PC-3 (cell line): ENCODE measurements around the gene KDSR. TPM values are rescaled to one million over a fixed set of nuclear protein-coding genes. Genes with fewer than 3 reads are reported as not detected.

ENCODE experiments used
- ATAC-seq: fragments of 200-7000 bp; cut with Tn5 transposase; 2 replicates; pipeline ENCODE4 v1.9.1; 2020; ENCODE audit warnings: mild to moderate bottlenecking, moderate library complexity
- BruUV-seq: library from RNA; stranded (reverse); fragments of 400-500 nt; replicated peaks from 2 replicates; lab custom pipeline; 2021; lab: Mats Ljungman, UMichigan
- CTCF ChIA-PET: fragments of 300-600 bp; sonication (Branson Sonifier 250); formaldehyde crosslinking; loops from one replicate; lab custom pipeline; 2022; ENCODE audit warnings: antibody characterized with exemption; lab: Charles Lee
- POLR2A ChIA-PET: fragments of 300-600 bp; sonication (Branson Sonifier 250); formaldehyde crosslinking; loops from one replicate; lab custom pipeline; 2022; ENCODE audit warnings: antibody characterized with exemption; ENCODE audit not compliant: unreplicated experiment; lab: Charles Lee
- DNase-seq: peaks from one replicate; pipeline ENCODE4 v3.0.0-alpha.2; 2015
- H2AFZ ChIP-seq: fragments of 300-600 bp; sonication (generic); 2 replicates; pipeline ENCODE4 v1.6.0; 2016; ENCODE audit warnings: antibody characterized with exemption, low read length
- H3F3A ChIP-seq: fragments of 300-600 bp; sonication (generic); one replicate; pipeline ENCODE4 v1.6.0; 2017; ENCODE audit warnings: antibody characterized with exemption, low read length, control low read depth, mild to moderate bottlenecking; ENCODE audit not compliant: unreplicated experiment
- H3K27ac ChIP-seq: fragments of 300-600 bp; sonication (generic); 2 replicates; pipeline ENCODE4 v1.5.1; 2016; ENCODE audit warnings: mild to moderate bottlenecking, low read length
- H3K27me3 ChIP-seq: fragments of 300-600 bp; sonication (generic); 2 replicates; pipeline ENCODE4 v1.6.1; 2016; ENCODE audit warnings: low read length, mixed read lengths
- H3K36me3 ChIP-seq: fragments of 300-600 bp; sonication (generic); 2 replicates; pipeline ENCODE4 v1.6.1; 2016; ENCODE audit warnings: low read depth, mixed run types, low read length, mixed read lengths
- H3K4me1 ChIP-seq: fragments of 300-600 bp; sonication (generic); 2 replicates; pipeline ENCODE4 v1.5.1; 2016; ENCODE audit warnings: low read length; ENCODE audit not compliant: insufficient read depth
- H3K4me2 ChIP-seq: fragments of 300-600 bp; sonication (generic); 2 replicates; pipeline ENCODE4 v1.6.0; 2016; ENCODE audit warnings: low read length
- H3K4me3 ChIP-seq: fragments of 300-600 bp; sonication (generic); 2 replicates; pipeline ENCODE4 v1.5.1; 2016; ENCODE audit warnings: mild to moderate bottlenecking, low read length, mixed read lengths
- H3K79me2 ChIP-seq: fragments of 300-600 bp; sonication (generic); 2 replicates; pipeline ENCODE4 v1.6.1; 2017; ENCODE audit warnings: low read length, mixed read lengths
- H3K9ac ChIP-seq: fragments of 300-600 bp; sonication (generic); 2 replicates; pipeline ENCODE4 v1.6.0; 2016; ENCODE audit warnings: mild to moderate bottlenecking, low read length
- H3K9me2 ChIP-seq: fragments of 300-600 bp; sonication (generic); replicated peaks from 2 replicates; pipeline ENCODE4 v1.6.1; 2016; ENCODE audit warnings: mixed run types, low read length, mixed read lengths
- H3K9me3 ChIP-seq: fragments of 300-600 bp; sonication (generic); 2 replicates; pipeline ENCODE4 v1.6.1; 2016; ENCODE audit warnings: low read length, mixed read lengths
- H4K20me1 ChIP-seq: fragments of 300-600 bp; sonication (generic); 2 replicates; pipeline ENCODE4 v1.6.1; 2016; ENCODE audit warnings: low read length, mixed read lengths
- CTCF ChIP-seq: fragments of 300-600 bp; sonication (generic); conservative IDR thresholded peaks from 2 replicates; pipeline ENCODE4 v1.5.1; 2017; ENCODE audit warnings: antibody characterized with exemption, low read depth, mild to moderate bottlenecking, low read length
- EZH2 ChIP-seq: fragments of 300-600 bp; sonication (generic); IDR thresholded peaks from one replicate; pipeline ENCODE4 v1.6.1; 2017; ENCODE audit warnings: antibody characterized with exemption, mild to moderate bottlenecking, low read length; ENCODE audit not compliant: unreplicated experiment
- EZH2phosphoT487 ChIP-seq: fragments of 300-600 bp; sonication (generic); IDR thresholded peaks from 2 replicates; pipeline ENCODE4 v1.6.1; 2018; ENCODE audit warnings: mild to moderate bottlenecking, antibody characterized with exemption, low read length, borderline replicate concordance
- intact Hi-C: fragments of 100-400 bp; cut with micrococcal nuclease; formaldehyde crosslinking; loops from 2 replicates; pipeline ENCODE4 v1.9.0; 2023
- total RNA-seq: library from RNA; depleted of rRNA; stranded (reverse); fragments of >200 nt; gene quantifications from 2 replicates; pipeline ENCODE4 v1.2.3, GENCODE V29; 2014

The KDSR gene
- total RNA-seq, 1 experiment from 2014 or later = 16.1 TPM

DNA sequence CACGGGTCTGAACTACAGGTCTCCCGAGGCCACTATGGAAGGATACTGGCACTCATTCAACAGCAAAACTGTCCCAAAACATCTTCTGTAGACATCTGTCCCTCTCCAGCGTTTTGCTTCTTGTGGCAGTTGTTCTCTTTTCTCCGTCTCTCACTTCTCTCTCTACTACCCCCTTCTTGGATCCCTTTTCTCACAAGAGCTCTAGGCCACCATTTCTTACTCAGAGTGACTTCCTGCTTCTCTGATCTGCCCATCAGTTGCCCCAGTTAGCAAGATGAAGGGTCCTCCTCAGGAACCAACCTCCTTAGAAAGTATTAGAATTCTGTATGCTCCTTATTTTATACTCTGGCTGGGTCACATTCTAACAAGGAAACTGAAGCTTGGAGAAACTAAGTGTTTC is 80.1 kb downstream of the KDSR start:
- Histone ChIP-seq H3K4me3 (no peak overlapping the region), H3K9me2 (no peaks in the 10 kb centered on the region), H2AFZ (no peak overlapping the region), H3K27ac (no peak overlapping the region), H3K4me1 (no peaks in the 10 kb centered on the region), H3K27me3 (peaks cover 28% of the 10 kb centered on the region; the same call in 1 of the 2 replicates), H3K79me2 (no peaks in the 10 kb centered on the region), H3K9ac (no peak overlapping the region), H3K4me2 (no peak overlapping the region), H3K9me3 (no peaks in the 10 kb centered on the region), H3K36me3 (no peaks in the 10 kb centered on the region), H3F3A (no peaks in the 10 kb centered on the region), H4K20me1 (no peaks in the 10 kb centered on the region)
- intact Hi-C loops = no loop called here
- no peak for DNase-seq
- CTCF ChIA-PET = no interaction called here
- BruUV-seq = no TSS peak
- POLR2A ChIA-PET = interaction anchor here (0.6 kb wide), 1 partner anchor 169 kb away, joined by 9 read pairs; no protein-coding TSS in a partner anchor
- ATAC-seq = no peak
- TF ChIP-seq EZH2phosphoT487 (no peak), EZH2 (no peak), CTCF (no peak)

DNA sequence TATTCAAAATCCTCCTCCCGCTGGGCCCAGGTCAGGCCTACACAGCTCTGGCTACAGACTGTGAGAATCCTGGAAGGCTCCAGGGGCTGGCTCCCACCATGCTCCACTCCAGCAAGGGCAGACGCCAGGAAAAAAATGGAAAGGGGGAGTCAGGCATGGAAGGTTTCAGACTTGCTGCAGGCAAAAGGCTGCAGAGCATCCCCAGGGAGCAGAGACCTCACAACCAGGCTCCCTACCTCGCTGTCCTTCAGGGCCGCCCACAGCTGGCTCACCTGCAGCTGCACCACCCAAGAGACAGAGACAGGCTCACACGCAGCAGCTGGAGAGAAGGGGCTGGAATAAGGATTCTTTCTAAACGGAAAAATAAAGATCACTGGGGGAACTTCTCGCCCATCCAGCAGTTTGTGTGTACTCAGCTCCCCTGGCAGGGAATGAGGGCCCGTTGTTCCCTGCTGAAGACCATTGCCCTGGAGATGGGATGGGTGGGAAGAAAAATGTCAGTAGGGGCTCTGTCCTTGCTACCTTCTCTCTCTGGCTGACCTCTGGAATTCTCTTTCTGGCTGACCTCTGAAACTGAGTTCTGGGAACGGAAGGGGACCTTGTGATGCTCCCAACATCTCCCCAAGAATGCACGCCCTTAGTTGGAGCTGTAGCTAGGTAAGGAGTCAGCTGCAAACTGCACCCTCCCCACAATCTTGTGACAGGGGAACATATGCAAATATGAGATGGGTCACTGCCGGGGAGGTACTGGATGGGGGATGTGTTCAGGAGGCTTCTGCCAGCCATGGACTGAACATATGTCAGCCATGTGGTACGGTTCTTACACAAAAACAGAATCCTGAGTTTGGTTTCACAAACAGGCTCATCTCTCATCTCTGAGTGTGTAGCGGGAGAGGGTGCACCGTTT is 81.9 kb downstream of the KDSR start:
- no TSS peak for BruUV-seq
- no peaks in the 10 kb centered on the region for H4K20me1 ChIP-seq
- no peak overlapping the region for H3K9ac ChIP-seq
- CTCF ChIA-PET = no interaction called here
- ATAC-seq (no peak), DNase-seq (no peak)
- H2AFZ ChIP-seq = no peak overlapping the region
- H3K4me2 ChIP-seq = no peak overlapping the region
- no peaks in the 10 kb centered on the region for H3K9me2 ChIP-seq
- no peak overlapping the region for H3K4me3 ChIP-seq
- H3K79me2 ChIP-seq = no peaks in the 10 kb centered on the region
- TF ChIP-seq EZH2phosphoT487 (no peak), EZH2 (no peak), CTCF (no peak)
- H3K4me1 ChIP-seq = no peaks in the 10 kb centered on the region
- intact Hi-C loops = no loop called here
- no peak overlapping the region for H3K27ac ChIP-seq
- POLR2A ChIA-PET = no interaction called here
- H3F3A ChIP-seq = no peaks in the 10 kb centered on the region
- H3K9me3 ChIP-seq = no peaks in the 10 kb centered on the region
- no peaks in the 10 kb centered on the region for H3K36me3 ChIP-seq
- peaks cover 28% of the 10 kb centered on the region; the same call in 1 of the 2 replicates for H3K27me3 ChIP-seq
